VCaP (cell line): ENCODE measurements around the gene FDXR.

Experiments
- H3K27ac ChIP-seq: fragments of 450-650 bp; 2 replicates; pipeline ENCODE4 v1.5.1; 2017
- TF ChIP-seq, protein P1 (sequence below): fragments of 450-650 bp; conservative IDR thresholded peaks from 2 replicates; pipeline ENCODE4 v1.5.1; 2017; ENCODE audit warnings: mild to moderate bottlenecking, moderate library complexity

Gene FDXR

DNA sequence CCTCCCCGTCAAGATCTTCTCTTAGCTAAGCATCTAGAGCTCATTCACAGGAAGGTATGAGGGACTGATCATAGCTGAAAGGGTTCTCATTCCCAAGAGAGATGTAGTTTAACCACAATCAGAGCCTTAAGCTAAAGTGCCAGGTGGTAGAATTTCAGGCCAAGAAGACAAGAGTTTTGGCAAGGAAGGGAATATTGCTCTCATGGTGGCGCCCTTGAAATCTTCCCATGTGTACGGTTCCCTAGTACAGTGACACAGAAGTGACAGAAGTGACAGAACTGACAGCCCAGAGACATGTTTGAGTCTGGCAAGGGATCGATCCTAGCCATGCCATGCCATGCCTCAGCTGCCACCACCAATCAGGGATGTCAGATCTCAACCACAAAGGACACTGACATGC, 15.6 kb downstream of the FDXR start:
- no peak overlapping the region for H3K27ac ChIP-seq
- TF ChIP-seq, protein P1, sequence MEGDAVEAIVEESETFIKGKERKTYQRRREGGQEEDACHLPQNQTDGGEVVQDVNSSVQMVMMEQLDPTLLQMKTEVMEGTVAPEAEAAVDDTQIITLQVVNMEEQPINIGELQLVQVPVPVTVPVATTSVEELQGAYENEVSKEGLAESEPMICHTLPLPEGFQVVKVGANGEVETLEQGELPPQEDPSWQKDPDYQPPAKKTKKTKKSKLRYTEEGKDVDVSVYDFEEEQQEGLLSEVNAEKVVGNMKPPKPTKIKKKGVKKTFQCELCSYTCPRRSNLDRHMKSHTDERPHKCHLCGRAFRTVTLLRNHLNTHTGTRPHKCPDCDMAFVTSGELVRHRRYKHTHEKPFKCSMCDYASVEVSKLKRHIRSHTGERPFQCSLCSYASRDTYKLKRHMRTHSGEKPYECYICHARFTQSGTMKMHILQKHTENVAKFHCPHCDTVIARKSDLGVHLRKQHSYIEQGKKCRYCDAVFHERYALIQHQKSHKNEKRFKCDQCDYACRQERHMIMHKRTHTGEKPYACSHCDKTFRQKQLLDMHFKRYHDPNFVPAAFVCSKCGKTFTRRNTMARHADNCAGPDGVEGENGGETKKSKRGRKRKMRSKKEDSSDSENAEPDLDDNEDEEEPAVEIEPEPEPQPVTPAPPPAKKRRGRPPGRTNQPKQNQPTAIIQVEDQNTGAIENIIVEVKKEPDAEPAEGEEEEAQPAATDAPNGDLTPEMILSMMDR: no peak

DNA sequence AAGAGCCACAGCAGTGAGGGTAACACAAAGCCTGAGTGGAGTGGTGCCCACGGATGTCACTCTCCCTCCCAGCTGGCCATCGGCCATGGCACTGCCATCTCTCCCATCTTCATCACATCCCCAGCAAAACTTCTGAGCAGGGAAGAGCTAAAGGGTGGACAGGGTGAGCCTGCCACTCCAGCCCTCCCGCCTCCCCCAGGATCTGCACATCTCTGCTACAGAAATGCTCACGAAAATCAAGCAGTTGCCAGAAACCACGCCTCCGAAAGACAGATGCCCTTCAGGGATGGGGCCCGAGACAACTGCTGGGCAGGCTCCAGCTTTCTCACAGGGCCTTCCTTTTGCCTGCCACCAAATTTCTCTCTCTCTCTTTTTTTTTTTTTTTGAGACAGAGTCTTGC, 16.7 kb downstream of the FDXR start:
- TF ChIP-seq, protein P1: no peak

DNA sequence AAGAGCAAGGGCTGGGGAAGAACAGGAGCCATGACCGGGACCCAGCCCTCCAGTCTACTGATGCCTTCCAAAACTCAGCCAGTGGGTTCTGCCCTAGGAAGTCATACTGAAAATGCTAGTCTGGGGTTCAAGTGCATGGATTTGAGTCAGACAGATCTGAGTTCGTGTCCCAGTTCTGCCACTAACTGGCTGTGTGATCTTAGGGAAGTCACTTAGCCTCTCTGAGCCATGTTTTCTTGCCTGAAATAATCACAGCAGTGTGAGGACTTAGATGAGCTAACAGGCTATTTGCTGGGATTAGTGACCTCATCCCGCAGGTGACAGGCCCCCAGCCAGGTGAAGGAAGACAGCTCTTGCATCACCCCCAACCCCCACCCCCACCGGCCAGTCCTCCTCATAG, 17.5 kb downstream of the FDXR start:
- no peak overlapping the region for H3K27ac ChIP-seq
- TF ChIP-seq, protein P1: no peak

More for the DNA sequence above, 16.7 kb downstream of the FDXR start:
- H3K27ac ChIP-seq: no peak overlapping the region

DNA sequence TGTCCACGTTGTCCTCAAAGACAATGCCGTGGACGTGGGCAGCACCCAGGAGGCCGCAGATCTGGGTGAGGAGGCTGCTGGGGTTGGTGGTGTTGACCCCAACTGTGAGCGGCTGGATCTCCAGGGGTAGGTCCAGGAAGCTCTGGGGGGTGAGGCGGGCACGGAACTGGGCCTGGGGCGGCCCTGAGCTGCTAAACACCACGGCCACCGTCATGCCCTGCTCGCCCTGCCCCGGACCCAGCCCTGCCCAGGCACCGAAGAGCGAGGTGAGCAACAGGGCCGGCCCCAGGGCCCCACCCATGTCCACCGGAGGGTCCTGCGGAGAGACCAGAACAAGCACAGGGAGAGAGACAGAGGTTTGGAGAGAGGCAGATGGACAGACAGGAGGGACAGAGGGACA, 18.0 kb downstream of the FDXR start:
- H3K27ac ChIP-seq: no peak overlapping the region
- TF ChIP-seq, protein P1: no peak

DNA sequence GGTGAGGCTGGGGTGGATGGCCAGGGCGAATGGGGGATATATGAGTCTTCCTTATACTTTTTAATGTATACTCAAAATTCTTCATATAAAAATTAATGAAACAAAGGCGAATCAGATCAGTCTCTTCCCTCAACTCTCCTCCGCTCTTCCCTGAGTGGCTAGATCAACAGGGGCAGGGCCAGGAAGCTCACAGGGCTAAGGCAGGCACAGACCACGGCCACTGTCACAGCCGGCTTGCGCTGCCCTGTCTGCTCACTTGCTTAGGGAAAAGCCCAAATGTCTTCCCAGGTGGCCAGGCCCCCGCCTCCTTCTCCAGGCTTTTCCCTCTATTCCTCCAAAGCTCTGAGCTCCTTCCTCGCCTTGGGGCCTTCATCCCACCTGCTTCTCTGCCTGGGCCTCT, 19.1 kb downstream of the FDXR start:
- no peak overlapping the region for H3K27ac ChIP-seq
- TF ChIP-seq, protein P1: no peak

DNA sequence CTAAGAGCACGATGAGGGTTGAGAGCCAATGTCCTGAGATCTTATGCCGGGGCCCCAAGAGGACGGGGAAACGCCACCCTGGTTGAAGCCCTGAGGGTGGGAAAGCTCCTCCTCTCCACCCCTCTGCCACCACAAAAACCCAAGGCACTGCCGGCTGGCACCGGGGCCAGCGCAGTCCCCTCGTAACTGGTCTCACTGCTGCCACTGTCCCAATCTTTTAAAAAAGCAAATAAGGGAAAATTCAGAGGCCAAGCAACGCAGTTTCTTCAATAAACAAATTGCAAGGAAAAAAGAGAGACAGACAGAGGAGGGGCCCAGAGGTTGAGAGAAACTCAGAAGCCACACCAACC, 19.8 kb downstream of the FDXR start:
- H3K27ac ChIP-seq: no peak overlapping the region

DNA sequence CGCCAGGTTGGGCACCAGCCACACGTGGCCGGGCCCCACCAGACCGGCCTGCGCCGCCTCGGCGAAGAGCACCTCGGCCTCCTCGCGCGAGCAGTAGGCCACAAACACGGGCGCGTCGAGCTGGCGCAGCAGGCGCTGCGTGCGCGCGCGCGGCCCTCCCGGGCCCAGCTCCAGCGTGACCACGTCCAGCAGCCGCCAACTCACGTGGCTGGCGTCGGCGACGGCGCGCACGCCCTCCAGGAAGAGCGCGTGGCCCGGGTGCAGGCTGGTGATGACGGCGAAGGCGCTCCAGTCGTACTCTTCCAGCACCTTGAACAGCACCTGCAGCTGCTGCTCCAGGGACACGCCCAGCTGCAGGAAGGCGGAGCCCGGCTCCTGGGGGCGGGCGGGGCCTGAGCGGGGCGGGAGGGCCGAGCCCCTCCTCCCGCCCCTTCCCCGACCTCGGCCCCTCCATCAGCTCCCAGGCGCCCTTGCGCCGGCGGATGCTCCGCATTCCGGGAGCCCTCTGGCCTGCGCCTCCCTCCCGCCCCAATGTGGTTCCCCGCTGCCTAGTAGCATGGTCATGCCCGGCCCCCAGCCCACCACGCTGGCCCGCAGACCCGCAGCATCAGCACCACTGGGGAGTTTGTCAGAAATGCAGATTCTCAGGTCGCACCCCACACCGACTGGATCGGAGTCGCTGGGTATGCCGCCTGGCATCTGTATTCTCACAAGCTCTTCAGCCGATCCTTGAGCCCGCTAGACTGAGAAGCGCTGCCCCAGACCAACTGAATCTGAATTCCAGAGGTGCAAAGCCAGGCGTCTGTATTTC, 20.4 kb downstream of the FDXR start:
- H3K27ac ChIP-seq: no peak overlapping the region
- TF ChIP-seq, protein P1: no peak

More for the DNA sequence above, 19.8 kb downstream of the FDXR start:
- TF ChIP-seq, protein P1: no peak
